GM15510 (cell line): Measurements from ENCODE around the gene WWOX.

Experiments
- POLR2A ChIP-seq: IDR thresholded peaks from 3 replicates; pipeline ENCODE4 v1.6.1; 2011; ENCODE audit warnings: borderline replicate concordance; ENCODE audit not compliant: insufficient read length; ENCODE audit errors: extremely low read depth

WWOX gene

DNA sequence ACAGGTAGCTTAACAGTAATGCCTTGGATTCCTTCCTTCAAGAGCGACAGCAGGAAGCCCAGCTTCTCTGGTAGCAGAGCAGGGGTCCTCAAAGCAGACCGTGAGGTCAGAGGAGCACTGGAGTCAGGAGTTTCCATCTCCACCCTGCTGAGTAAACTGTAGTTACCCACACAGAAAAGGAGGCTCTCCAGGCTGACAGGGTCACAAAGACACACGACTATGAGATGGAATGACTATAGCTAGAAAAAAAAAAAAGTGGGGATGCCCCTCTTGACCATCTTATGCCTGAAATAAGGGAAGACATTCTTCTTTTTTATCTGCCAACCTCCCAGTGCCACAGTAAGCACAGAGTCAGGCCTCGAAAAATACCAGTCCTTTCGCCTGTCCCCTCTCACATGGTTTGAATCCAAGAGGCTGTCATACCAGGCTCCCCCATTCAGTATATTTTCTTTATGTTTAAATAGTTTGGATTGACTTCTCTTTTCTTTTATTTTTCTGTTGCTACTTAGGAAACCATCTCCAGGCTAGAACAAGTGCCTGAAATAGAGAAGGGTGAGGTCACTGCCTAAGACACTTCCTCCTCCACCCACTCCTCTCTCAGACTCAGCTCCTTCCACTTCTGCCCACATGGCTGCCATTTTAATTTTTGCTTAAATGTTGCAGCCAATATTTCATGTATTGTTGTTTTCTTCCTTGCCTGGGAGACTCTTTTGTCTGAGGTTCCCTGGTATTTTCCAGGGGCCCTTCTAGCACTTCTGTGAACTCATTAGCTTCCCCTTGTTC lies 793.7 kb downstream of the WWOX start:
- TF ChIP-seq POLR2A, result no peak

DNA sequence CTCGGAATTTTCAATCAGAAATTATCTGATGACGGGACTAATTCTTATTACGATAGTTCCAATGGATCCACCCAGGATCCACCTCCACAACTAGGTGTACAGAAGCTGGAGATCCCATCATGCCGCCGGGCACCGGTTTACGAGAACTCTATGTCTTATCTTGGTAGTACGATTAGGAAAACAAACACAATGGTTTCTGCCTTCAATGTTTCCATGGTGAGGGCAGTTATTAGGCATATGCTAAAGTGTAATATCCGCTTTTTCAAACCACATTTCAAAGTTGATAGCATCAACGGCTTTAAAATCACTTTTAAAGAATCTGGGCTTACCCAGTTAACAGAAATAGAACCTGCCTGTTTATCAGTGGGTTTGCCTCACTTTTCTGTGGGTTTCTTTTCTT lies 795.4 kb downstream of the WWOX start:
- TF ChIP-seq POLR2A, result no peak

DNA sequence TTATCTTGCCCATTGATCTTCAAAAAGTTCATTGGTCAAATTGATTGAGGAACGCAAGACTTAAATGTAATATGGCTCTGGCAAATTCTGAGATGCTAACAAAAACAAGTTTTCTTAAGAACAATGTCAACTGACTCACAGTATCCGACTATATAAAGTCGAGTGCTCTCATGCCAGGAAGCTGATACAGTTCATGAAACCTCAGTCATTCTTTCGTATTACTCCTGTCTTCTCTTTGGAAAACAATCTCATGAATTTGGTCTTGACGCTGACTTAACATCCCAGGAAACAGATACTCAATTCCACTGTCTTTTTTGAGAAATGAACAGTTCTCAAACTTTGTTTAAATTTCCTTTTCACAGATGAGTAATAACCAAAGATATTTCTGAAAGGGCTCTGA lies 796.2 kb downstream of the WWOX start:
- no peak for TF ChIP-seq POLR2A

DNA sequence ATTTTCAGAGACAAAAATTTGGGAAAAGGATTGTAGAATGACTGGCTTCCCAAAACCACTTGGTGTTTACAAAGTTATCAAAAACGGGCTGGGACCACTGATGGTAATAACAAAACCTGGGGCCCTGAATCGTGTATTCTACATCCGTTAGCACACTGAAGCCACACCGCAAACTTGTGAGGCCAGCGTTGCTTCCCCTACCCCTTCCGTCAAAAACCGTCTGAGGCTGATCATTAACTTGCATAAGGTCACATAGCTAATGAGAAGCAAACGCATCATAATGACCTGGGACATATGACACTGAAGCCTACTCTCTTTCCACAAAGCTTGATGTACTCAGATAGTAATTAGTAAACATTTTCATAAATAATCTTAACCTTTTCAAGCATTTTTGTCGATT lies 796.8 kb downstream of the WWOX start:
- TF ChIP-seq POLR2A, result no peak

DNA sequence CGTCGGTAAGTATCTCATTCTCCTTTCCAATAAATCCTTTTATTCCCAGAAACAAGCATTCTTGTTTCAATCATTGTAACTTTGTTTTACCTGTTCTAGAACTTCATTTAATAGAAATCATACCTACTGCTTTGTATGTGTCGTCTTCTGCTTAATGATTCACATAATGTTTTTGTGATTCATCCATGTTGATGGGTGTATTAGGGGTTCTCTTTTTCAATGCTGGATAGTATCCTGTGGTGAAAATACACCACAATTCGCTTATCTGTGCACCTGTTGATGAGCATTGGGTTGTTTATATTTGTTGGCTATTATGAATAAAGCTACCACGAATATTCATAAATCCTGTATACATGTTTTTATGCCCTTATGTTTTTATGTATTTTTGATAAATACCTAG lies 797.8 kb downstream of the WWOX start:
- no peak for TF ChIP-seq POLR2A

DNA sequence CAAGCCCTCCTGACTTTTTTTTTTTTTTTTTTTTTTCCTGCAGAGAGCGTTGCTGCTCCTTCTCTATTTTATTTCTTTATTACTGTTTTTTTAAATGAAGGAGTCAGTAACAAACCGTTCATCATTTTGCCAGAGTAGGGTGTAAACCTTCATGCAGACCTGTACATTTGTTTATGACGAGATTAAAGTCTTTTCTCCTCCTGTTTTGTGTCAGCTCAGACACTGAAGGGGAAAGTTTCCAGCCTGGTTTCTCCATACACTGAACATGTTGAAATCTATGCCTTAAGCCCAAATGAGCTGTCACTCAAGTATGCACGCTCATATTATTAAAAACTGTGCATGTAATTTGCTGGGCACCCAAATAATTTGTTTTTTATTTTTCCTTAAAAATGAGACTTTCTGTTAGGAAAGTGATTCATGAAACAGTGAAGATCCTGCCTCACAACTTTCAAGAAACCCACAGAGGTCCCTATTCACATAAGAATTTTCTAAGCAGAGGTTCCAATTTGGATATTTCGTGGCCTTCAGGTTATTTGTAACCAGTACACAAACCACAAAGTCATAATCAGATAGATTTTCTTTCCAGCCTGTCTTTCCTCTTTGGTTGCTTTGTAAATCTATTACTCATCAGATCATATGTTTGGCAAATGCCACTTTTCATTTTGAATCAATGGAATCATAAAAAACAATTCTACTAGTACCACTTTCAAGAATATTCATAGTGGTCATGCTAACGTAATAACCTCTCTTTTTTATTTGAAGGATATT lies 800.8 kb downstream of the WWOX start:
- TF ChIP-seq POLR2A, result no peak

DNA sequence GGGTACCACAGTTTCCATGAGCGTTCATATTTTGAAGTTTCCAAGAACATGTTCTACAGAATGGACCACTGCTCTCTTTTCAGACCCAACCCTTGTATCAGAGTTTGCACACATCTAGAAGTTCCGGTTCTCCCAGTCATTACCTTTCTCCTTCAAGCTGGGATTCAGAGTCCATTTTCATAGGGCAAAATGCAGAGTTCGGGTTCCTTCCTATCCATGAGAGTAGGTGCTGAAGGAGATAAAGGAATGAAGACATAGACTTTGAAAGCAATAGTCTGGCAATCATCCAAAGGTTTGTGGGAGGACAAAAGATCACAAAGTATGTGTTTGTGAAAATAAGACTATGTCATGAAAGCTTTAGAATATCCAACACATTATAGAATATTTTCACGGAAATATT lies 801.5 kb downstream of the WWOX start:
- no peak for TF ChIP-seq POLR2A

DNA sequence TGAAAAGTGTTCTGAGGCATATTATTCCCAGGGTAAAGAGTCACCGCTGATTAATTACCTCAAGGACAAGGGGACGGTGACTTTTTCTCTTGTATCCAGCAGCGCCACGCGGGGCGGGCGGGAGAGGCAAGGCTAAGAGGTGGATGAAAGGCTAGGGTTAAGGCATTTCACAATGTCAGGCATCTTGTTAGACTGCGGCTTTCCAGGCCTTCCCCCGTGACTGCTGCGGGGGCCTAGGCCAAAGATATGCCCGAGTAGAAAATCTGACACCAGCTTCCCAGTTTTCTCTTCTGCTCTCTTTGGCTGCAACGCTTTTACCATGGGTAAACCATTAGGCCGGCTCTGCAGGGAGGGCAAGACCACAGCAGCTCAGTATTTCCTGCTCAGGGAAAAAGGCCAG lies 802.9 kb downstream of the WWOX start:
- TF ChIP-seq POLR2A, result no peak

DNA sequence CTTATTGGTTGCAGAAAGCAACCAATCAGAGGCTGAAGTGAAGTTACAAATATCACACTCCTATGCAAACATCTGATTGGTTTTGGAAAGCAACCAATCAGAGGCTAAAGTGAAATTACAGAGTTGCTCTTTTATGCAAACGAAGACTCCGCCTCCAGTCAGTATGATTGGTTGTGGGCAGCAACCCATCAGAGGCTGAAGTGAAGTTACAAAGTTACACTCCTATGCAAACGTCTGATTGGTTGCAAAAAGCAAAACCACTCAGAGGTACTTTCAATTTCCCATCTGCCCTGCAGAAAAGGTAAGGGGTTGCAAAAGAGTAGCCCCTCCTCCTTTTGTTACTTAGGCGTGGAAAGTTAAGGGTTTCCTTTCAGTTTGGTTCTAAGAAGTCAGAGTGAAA lies 803.8 kb downstream of the WWOX start:
- TF ChIP-seq POLR2A, result no peak

DNA sequence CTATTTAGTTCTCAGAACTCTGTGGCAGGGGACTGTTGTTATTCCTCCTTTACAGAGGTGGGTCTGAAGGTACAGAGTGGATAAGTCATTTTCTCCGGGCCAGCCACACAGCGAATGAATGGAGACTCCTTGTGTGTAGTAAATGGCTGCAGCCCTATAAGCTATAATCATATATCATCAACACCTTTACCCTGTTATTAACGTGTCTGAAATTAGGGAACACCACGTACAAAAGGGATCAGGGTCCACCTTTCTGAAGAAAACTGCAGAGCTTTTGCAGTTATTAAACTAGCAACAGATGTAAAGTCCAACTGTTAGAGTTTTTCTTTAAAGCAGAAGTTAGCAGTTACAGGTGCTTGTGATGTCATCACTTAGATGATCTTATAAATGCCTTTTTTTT lies 804.4 kb downstream of the WWOX start:
- TF ChIP-seq POLR2A, result no peak

DNA sequence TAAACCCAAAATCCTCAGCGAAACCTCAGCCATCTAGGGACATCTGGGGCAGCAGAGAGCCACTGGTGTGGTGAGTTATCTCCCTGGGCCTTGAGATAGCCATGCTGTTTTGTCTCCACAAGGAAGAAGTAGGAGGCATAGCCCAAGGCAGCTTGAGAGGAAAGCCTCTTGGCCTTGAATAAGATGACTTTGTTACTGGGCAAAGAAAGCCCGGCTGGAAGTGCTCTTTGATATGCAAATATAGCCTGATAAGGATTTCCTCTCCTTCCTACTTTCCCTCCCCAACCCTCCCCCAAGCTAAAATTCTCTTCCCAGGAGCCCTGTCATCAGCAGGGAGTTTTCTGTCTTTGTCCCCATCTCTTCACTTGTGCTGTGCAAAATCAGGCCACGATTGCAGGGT lies 806.7 kb downstream of the WWOX start:
- TF ChIP-seq POLR2A, result no peak

DNA sequence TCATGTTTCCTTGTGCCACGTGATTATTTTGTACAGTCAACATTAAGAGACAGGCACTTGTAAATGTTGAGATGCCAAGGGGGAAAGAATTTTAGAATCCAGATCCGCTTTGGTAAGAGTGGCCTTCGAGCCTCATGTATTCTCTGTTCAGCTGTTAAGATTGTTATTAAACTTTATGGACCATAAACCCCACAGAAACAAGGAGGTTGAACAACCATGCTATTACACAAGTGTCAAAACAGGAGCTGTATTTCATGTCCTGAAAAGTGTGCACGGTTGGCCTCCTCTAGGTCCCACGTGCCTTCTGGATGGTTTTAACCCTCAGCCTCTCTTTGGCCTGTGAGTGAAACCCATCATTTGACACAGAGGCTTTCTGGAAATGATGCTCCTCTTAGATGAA lies 809.8 kb downstream of the WWOX start:
- TF ChIP-seq POLR2A, result no peak

DNA sequence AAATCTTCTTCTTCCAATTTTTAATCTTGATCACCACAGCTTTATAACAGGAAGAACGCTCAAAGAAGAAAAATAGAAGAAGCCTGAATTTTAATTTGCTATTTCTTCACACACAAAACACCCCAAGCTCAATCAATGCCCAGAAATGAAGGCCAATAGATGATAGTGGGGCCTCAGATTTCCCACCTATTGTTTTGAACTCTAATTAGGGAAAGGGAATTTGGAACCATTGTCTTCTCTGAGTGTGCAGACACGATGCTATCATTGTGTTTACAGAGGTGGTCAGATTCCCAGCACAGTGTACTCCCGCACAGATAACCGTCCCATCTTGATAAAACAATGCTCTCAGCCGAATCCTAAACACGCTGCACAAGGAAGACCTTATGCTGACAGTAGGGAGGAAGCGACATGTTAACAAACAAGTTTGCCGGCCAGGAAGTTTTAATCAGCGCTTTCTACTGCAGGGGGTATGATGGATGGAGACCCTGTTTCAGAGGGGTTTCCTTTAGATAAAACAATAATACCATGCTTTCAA lies 816.4 kb downstream of the WWOX start:
- no peak for TF ChIP-seq POLR2A

DNA sequence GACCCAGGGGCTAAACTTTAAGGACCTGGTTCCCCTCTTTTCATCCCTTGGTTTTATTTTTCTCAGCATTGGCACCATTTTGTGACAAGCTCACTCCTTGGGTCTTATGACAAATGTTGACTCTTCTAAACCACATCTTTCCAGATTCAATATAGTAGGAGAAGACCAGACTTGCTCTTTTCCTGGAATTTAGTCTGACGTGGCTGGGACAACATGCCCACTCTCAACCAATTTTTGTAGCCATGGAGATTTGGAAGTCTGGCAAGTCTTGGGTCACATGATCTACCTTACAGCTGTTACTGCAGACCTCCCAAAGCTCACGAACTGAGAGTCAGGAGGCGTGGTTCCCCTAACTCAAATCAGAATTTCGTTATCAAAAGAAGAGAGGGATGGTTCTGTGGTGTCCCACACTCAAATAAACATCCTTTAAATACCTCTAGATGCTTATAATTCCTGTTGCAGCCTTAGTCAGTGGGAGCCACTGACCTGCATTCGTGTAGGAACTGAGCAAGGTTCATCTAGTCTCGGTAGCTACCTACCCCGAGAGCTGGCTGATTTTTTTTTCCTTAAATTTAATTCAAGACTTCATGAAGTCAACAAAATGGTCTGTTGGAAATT lies 817.6 kb downstream of the WWOX start:
- no peak for TF ChIP-seq POLR2A

DNA sequence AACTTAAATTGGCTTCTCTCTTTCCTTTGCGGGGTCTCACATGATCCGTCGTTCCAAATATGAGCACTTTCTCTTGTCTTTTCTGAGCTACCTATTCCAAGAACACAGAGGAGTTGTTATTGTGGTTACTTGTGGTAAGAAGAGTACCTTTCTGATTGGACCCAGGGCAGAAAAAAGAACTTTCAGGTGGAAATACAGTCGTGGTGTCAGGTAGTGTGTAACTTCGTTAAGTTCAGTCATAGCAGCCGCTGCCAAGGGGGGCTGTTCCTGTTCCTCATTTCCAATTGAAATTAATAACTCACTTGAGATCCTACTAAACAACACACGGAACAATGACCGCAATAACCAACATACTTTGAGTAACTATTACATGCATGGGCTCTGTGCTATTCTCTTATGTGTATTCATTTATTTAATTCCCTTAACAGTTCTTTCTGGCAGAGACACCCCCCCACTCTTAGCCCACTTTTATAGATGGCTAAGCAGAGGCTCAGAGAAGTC lies 819.4 kb downstream of the WWOX start:
- no peak for TF ChIP-seq POLR2A
